ENCODE data around the gene ATRN.

GRCh38 chr20:3479759-3480615 is 9.2 kb downstream of the ATRN start:
- TF ChIP-seq SUZ12 (IDR thresholded peaks at IDR 0.05; ENCODE audit: extremely low read depth, insufficient read depth, insufficient read length) (no peak), ZNF274 (IDR thresholded peaks at IDR 0.05; ENCODE audit: low read depth, low read length) (no peak)
